NCI-H2227 treated with DMSO at 0.1 percent for 48 hours (cell line): ENCODE results near the gene TRIM8.

Source experiments
- DNase-seq: peaks from one replicate; lab custom pipeline; 2025; lab: John Stamatoyannopoulos, UW

TRIM8 gene

DNA sequence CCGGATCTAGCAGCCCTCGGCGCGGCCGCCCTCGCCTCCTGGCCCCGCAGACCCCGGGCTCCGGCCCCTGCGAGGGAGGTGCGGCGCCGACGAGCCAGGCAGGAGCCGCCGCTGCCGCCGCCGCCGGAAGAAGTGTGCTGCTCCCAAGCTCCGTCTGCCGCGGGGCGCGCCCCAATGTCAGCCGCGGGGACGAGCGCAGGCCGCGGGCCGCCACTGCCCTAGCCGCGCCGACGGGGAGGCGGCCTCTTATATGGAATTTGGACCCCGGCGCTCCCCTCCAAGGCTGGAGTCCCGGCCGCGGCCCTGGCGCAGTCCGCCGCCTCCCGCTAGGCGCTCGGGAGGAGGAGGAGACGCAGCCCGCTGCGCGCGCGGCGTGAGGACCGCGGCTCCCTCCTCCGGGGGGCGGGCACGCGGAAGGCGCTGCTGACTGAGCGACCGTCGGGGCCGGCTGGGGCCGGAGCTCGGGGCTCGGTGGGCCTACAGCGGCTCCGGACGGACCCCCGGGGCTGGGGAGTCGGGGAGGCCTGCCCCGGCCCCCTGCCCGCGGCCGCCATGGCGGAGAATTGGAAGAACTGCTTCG lies at the start of gene TRIM8:
Gene TRIM8, plus strand, starts transcription at position 414 of the 580 bp plus-strand sequence. Its CDS starts 139 bp downstream, at position 553.
- no peak for DNase-seq

GRCh38 chr10:102595293-102595692 lies 49.0 kb upstream of the TRIM8 start:
- no peak for DNase-seq

- DNase-seq: no peak
These were observed 48.4 kb upstream of the TRIM8 start for GRCh38 chr10:102595897-102596296.

- DNase-seq: peak; percentile 52
These were observed 47.7 kb upstream of the TRIM8 start for GRCh38 chr10:102596506-102596971.

DNA sequence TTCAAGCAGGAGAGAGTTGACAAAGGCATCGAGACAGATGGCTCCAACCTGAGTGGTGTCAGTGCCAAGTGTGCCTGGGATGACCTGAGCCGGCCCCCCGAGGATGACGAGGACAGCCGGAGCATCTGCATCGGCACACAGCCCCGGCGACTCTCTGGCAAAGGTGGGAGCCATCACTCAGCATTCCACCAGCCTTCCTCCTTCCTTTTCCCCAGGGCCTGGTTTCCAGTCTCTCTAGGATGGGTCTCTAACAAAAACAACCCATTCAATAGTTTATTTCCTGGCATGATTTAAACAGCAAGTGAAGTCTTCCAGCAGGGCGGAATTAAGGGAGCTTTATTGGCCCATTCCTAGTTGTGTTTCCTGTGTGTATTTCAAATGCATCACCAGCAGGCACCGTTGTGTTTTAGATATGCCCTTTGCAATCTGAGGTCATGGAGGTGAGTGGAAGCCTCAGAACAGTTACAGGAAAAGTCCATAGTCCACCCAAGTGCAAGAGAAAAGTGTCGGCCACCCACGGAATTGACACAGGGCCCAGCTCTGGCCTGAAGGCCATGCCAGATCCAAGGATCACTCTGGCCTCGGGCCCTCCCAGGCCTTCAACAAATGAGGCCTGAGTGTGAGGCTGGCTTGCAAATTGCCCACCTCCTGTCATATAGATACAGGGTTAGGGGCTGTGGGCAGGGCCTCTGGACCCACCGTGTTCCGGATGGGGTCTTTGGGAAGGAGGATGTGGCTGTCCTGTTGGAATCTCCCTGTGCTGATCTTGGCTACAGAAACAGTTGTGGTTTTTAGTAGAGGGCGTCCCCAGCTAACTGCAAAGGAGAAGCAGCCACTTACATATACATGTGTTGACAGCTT lies 46.9 kb upstream of the TRIM8 start:
- no peak for DNase-seq

DNA sequence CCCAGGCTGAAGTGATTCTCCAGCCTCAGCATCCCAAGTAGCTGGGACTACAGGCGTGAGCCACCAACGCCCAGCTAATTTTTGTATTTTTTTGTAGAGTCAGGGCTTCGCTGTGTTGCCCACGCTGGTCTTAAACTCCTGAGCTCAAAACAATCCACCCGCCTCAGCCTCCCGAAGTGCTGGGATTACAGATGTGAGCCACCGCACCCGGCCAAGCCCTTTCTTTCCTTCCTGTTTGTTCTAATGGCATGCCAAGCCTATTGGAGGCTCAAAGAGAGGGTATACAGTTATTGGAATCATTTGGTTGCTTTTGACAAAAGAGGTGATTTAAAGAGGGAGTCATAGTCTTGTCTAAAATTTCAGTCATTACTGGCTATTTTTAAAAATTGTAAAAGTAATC lies 46.0 kb upstream of the TRIM8 start:
- DNase-seq: no peak

GRCh38 chr10:102599565-102600327 lies 44.5 kb upstream of the TRIM8 start:
- no peak for DNase-seq

DNA sequence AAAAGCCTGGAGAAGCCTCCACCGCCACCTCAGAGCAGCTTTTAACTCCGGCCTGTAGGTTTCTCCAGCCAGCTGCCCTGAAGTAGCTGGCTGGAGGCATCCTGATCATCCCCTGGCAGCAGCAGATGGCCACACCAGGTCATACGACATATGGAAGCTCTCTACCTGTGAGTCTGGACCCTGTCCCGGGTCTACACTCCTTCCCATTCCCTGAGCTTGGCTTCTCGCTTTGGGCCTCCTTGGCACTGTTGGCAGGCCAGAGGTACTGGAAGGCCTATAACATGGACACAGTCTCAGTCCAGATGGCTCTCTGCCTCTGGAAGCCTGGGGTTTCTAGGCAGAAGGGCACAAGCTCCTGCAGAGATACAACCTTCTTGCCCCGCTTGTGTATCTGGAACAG lies 43.5 kb upstream of the TRIM8 start:
- no peak for DNase-seq

DNA sequence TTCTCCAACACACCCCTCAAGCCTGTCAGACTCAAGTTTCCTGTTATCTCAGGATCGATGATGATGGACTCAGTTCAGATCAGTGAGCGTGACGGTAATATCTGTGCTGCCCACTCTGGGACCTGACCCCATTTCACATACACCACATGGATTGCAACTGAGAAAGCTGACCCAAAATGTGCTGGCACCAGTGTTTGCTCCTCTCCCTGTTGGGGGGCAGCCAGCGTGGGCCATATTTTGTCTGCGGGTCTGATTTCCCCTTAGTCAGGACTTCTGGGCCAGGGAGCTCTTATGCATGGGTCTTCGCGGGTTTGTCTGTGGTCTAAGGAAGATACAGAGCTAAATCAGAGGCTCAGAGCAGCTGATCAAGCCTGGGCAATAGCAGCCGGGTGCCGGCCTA lies 42.6 kb upstream of the TRIM8 start:
- no peak for DNase-seq

DNA sequence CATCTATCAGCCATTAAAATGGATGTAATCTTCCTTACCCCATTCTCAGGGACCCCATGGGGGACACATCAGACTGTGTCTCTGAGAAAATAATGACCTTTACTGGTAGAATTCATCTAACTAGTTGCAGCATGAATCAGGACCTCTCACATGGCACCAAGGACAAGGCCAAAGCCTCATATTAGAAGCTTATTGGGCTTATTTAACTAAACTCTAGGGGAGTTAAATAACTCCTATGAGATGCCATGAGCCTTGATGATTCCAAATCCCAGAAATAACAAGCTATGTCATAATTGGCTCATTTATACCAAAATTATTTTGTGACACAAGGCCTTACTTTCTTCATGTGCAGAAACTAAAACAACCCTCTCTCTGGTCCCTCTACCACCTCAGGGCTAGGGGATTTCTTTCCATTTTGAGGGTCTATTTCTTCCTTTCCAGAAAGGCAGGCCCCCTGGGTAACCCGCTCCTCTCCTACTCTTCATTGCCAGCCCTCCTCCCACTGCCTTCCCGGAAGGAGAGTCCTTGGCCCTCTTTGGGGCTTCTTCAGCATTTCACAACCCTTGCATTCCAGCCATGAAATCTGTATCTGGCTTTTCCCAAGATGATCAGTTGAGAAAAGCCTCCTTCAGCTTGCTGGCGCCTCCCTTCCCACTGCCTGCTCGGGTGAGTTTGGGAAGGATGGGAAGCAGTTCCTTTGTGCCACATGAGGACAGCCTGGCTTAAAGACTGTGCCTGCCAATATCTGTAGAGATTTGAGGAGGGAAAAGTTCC lies 41.8 kb upstream of the TRIM8 start:
- no peak for DNase-seq

DNA sequence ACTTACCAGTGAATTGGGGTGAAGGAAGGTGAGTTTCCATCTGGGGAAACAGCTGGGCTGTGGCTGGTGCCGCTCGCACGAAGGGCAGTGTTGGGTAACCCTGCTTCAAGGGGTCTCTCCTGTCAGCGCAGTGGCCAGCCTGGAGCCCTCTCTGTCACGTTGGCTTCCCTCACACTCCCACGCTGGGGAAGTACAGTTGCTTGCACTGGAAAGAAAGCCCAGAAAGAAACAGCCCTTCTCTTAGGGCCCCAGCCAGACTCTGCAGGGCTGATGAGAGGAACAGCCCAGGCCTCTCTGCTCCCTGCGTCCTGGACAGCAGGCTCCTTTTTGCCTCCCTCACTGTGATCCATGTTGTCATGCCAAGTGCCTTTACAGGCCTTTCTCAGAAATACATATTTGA lies 40.3 kb upstream of the TRIM8 start:
- no peak for DNase-seq

DNA sequence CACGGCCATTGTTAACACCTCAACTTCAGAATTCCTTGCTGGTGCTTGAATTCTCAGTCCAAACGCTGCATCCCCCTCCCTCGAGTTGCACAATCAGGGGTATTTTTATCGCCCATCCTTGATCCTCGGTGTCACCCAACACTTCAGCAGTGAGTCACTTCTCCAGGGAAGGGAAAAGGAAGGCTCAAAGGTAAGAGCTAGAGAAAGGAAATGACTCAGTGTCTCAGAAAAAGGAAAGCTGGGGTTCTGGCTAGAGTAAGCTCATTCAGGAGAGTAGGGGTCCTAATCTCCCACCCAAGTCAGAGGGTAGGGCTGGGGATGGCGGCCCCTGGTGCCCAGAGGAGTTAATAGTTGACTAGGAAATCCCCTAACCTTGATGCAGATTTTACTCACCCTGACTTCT lies 39.8 kb upstream of the TRIM8 start:
- DNase-seq: no peak

DNA sequence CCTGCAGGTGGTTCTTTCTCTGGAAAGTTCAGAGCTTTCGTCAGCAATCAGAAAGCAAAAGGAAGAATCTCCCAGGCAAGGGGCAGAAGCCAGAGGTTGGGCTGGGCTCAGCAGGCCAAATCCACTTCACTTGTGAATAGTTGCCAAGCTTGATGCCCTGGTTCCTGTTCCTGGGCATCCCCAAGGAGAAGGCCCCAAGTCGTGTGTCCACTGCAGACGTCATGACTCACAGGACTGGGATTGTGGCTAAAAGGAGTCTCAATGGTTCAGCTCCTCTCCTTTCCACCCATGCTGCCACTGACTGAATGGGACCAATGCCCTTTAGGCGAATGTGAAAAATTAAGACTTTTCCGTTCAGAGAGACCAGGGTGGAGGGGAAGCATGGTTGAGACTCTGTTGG lies 38.6 kb upstream of the TRIM8 start:
- no peak for DNase-seq

GRCh38 chr10:102608487-102608886 lies 35.8 kb upstream of the TRIM8 start:
- DNase-seq: no peak

DNA sequence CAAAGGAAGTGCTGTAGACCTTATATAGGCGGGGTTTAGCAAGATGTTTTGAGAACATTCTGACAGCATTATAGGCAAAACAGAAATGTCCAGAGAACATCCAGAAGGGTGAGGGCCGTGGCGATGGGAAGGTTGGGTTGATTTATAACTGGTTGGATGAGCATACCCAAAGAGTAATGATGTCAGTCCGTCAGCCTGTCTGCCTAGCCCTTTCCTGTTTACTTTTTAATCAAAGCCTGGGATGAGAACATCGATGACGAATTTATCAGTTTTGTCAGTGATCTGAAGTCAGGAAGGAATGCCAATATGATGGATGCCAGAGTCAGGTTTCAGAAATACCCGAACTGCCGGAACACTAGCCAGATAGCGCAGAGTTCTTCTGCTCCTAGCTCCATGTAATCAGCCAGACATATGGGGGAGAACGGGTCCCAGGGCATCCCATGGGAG lies 33.8 kb upstream of the TRIM8 start:
- no peak for DNase-seq

- no peak for DNase-seq
These were observed 32.7 kb upstream of the TRIM8 start for GRCh38 chr10:102611514-102612087.

- DNase-seq: no peak
These were observed 31.4 kb upstream of the TRIM8 start for GRCh38 chr10:102612964-102613275.

- DNase-seq: no peak
These were observed 31.0 kb upstream of the TRIM8 start for GRCh38 chr10:102613286-102613685.

DNA sequence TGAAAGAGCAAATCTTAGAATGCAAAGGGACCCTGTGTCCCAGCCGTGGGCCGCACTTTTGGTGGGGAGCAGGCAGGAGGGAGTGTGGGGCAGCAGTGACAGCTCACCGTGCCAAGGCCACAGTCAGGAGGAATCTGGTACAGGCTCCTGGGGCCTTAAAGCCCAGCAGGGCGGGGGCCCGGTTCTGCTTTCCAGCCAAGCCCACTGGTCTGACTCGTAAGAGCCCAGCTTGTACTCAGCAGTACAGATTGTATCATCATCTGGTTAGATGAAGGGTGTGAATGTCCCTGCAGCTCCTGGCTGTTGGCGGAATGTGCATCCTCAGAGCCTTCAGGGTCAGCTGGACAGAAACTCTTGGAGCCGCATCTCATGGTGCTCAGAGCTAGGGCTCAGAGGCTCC lies 30.5 kb upstream of the TRIM8 start:
- no peak for DNase-seq

GRCh38 chr10:102614888-102615287 lies 29.4 kb upstream of the TRIM8 start:
- no peak for DNase-seq

DNA sequence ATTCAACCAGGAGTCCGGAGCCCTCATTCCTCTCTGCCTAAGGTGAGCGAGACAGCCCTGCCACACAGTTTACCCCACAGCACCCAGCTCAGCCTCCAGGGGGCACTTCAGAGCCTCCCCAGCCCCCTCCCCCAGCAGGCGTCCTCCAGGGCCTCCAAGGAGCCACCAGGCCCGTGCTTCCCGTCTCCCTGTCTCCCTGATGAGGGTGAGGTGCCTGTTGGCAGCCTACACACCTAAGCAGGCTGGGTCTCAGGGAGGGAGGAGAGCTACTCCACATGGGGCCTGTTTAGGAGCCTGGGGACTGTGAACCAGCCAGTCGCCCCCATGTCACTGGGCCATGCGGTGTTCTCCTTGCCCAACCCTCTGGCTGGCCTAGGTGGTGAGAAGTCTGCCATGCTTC lies 28.9 kb upstream of the TRIM8 start:
- no peak for DNase-seq
